Measurements from ENCODE around the gene ZNF587.

Gene ZNF587

GRCh38 chr19:57816652-57817051 is 33.0 kb upstream of the ZNF587 start:
- TF ChIP-seq FOXP2 (optimal IDR thresholded peaks at IDR 0.05; ENCODE audit: borderline replicate concordance, extremely low read depth, extremely low read length, insufficient read depth) = no peak
- no peak for TF ChIP-seq POLR2AphosphoS5 (IDR thresholded peaks at IDR 0.05; ENCODE audit: low read depth, low read length)
- no peak for TF ChIP-seq SIN3A (IDR thresholded peaks at IDR 0.05; ENCODE audit: borderline replicate concordance, insufficient read depth, low read length)
- no peak for TF ChIP-seq REST (IDR thresholded peaks at IDR 0.05; ENCODE audit: insufficient read depth in 1 of 2, low read depth in 2 of 2, low read length in 2 of 2)
- no peak for TF ChIP-seq TAF1 (IDR thresholded peaks at IDR 0.05; ENCODE audit: borderline replicate concordance, insufficient read depth, low read length)

DNA sequence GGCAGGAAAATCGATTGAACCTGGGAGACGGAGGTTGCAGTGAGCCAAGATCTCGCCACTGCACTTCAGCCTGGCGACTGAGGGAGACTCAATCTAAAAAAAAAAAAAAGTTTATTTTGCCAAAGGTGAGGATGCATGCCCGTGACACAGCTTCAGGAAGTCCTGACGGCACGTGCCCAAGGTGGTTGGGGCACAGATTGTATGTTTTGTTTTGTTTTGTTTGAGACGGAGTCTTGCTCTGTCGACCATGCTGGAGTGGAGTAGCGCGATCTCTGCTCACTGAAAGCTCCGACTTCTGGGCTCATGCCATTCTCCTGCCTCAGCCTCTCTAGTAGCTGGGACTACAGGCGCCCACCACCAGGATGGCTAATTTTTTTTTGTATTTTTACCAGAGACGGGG is 31.7 kb upstream of the ZNF587 start:
- no peak for TF ChIP-seq TAF1 (IDR thresholded peaks at IDR 0.05; ENCODE audit: borderline replicate concordance, insufficient read depth, low read length)
- no peak for TF ChIP-seq REST (IDR thresholded peaks at IDR 0.05; ENCODE audit: insufficient read depth in 1 of 2, low read depth in 2 of 2, low read length in 2 of 2)
- TF ChIP-seq FOXP2 (optimal IDR thresholded peaks at IDR 0.05; ENCODE audit: borderline replicate concordance, extremely low read depth, extremely low read length, insufficient read depth) = no peak
- TF ChIP-seq POLR2AphosphoS5 (IDR thresholded peaks at IDR 0.05; ENCODE audit: low read depth, low read length) = no peak
- TF ChIP-seq SIN3A (IDR thresholded peaks at IDR 0.05; ENCODE audit: borderline replicate concordance, insufficient read depth, low read length) = no peak

DNA sequence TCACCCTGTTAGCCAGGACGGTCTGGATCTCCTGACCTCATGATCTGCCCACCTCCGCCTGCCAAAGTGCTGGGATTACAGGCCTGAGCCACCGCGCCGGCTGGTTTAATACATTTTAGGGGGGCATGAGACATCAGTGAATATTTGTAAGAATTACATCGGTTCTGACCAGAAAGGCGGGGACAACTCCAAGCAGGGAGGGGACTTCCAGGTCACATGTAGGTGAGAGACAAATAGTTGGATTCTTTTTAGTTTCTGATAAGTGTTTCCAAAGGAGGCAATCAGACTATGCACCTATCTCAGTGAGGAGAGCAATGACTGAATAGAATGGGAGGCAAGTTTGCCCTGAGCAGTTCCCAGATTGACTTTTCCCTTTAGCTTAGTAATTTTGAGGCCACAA is 31.3 kb upstream of the ZNF587 start:
- TF ChIP-seq SIN3A (IDR thresholded peaks at IDR 0.05; ENCODE audit: borderline replicate concordance, insufficient read depth, low read length) = no peak
- no peak for TF ChIP-seq FOXP2 (optimal IDR thresholded peaks at IDR 0.05; ENCODE audit: borderline replicate concordance, extremely low read depth, extremely low read length, insufficient read depth)
- no peak for TF ChIP-seq REST (IDR thresholded peaks at IDR 0.05; ENCODE audit: insufficient read depth in 1 of 2, low read depth in 2 of 2, low read length in 2 of 2)
- TF ChIP-seq POLR2AphosphoS5 (IDR thresholded peaks at IDR 0.05; ENCODE audit: low read depth, low read length) = no peak
- no peak for TF ChIP-seq TAF1 (IDR thresholded peaks at IDR 0.05; ENCODE audit: borderline replicate concordance, insufficient read depth, low read length)

GRCh38 chr19:57819475-57820148 is 30.0 kb upstream of the ZNF587 start:
- TF ChIP-seq POLR2AphosphoS5 (IDR thresholded peaks at IDR 0.05; ENCODE audit: low read depth, low read length) (peak; percentile 88), TAF1 (IDR thresholded peaks at IDR 0.05; ENCODE audit: borderline replicate concordance, insufficient read depth, low read length) (peak; percentile 89; the same call in 1 of the 2 replicates), REST (IDR thresholded peaks at IDR 0.05; ENCODE audit: insufficient read depth in 1 of 2, low read depth in 2 of 2, low read length in 2 of 2) (no peak), SIN3A (IDR thresholded peaks at IDR 0.05; ENCODE audit: borderline replicate concordance, insufficient read depth, low read length) (peak; percentile 87; the same call in 1 of the 2 replicates), FOXP2 (optimal IDR thresholded peaks at IDR 0.05; ENCODE audit: borderline replicate concordance, extremely low read depth, extremely low read length, insufficient read depth) (no peak)
